Hematopoietic multipotent progenitor cell treated with erythropoietin and hydrocortisone succinate and interleukin-3 and kit ligand, for 8 days (in vitro differentiated cells): ENCODE results near the gene HES5.

ENCODE experiments used
- DNase-seq: peaks from one replicate; pipeline ENCODE4 v3.0.0-alpha.2; 2015

The HES5 gene

DNA sequence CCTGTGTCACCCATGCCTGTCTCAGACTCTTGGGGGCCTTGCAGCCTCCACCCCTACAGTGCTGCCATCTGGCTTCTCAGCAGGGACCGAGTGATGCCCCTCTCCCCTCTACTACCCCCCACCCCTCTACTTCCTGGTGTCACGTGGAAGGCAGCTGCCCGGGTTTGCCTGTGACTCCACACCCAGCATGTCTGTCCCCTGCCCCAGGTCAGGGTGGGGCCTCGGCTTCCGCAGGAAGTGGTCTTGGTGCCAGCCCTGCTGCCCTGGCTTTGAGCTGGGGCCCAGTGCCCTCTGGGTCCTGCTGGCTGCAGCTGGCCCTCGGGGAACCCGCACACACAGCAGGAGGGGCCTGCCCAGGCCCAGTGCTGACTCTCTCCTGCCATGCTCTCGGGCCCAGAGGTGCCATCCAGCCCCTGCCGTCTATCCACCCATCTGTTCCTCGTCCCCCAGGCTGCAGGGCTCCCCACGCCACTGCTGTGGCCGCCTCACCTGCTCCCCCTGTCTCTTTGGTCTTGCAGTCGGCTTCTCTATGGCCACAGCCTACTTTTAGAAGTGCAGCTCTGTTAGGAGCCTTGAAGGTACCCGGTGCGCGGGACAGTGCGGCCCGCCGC lies 30.0 kb downstream of the HES5 start:
- DNase-seq: no peak

DNA sequence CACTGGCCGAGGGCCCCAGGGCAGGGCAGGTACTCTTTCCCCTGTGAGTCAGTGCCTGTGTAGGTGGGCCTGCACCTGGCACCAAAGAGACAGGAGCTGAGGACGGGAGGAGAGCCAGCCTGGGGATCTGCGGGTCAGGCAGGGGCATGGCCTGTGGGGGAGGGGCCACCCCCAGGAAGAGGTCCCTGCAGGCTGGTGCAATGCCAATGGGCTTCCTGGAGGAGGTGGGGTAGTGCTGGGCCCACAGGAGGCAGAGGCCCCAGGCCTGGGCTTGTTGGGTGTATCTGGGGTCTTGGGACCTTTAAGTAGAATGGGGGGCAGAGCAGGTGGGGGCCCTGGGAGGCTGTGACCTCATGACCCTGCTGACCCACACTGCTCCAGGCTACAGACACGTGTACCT lies 30.8 kb downstream of the HES5 start:
- no peak for DNase-seq

DNA sequence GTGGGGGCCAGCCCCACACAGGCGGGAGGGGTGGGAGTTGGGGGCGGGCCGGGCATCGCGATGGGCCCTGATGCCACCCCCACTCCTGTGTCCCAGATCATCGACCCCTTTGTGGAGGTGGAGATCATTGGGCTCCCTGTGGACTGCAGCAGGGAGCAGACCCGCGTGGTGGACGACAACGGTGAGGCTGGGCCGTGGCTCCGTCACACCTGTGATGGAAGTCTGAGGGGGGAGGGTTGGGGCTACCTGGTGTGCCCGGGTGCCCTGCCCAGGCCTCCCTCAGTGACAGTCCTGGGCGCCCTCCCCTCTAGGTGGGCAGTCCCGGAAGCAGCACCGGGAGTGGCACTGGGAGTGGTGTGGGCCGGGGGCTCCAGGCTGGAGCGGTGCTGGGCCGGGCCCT lies 31.4 kb downstream of the HES5 start:
- no peak for DNase-seq

- no peak for DNase-seq
These were observed 32.2 kb downstream of the HES5 start for GRCh38 chr1:2497891-2498290.

DNA sequence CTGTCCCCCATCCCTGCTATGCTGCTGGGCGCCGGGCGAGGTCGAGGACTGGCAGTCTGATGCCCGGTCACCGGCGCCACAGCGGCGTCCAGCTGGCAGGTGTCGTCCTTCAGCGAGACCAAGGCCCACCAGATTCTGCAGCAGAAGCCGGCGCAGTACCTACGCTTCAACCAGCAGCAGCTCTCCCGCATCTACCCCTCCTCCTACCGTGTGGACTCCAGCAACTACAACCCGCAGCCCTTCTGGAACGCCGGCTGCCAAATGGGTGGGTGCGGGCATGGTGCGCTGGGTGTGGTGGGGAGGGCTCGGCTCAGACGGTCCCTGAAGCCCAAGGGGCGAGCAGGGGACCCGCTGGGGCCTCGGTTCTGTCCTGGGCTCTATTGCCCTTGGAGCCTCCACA lies 33.3 kb downstream of the HES5 start:
- DNase-seq: no peak

- no peak for DNase-seq
These were observed 33.9 kb downstream of the HES5 start for GRCh38 chr1:2496087-2496622.

DNA sequence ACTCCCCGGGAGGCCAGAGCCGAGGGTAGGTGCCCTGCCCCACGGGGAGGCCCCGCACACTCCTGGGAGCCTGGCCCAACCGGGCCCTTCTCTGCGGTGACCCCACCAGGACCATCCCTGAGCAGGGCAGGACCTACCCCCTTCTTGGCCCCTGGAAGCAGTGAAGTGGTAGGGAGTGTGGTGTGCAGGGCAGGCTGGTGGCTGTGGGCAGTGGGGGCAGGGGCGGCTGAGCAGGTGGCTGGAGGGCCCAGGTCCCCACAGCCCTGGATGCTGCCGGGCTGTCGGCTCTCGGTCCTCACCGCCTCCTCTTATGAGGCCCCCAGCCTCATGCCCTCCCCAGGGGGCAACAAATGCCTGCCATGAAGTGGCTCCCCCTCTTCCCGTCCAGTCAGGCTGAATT lies 34.5 kb downstream of the HES5 start:
- no peak for DNase-seq

- DNase-seq: no peak
These were observed 35.0 kb downstream of the HES5 start for GRCh38 chr1:2495026-2495425.

- DNase-seq: no peak
These were observed 35.8 kb downstream of the HES5 start for GRCh38 chr1:2494323-2494693.

DNA sequence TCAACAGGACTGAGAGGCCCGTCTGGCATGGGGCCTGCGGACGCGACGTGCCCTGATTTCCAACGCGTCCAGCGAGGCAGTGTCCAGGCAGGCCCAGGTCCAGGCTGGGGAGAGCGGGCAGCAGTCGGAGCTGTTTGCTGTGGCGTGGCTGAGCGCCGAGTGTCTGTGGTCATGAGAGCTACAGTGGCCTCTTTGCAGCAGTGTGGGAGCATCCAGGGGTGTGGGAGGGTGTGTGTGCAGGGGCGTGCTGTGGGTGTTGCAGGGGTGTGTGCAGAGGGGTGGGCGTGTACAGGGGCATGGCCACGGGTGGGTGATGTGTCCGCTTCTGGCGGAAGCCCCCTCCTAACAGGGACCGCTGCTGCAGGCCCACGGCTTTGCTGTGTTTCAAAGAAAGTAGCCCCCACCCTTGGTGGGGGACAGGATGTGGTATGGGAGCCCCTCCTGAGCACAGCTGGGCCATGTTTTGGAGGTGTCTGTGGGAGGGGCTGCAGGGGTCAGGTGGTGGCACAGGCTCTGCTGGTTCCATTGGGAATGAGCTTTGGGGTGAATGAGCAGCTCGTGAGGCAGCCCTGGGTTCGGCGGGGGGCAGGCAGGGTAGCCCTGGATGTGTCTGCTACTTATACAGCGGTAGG lies 36.3 kb downstream of the HES5 start:
- DNase-seq: no peak

- no peak for DNase-seq
These were observed 36.8 kb downstream of the HES5 start for GRCh38 chr1:2493218-2493617.

DNA sequence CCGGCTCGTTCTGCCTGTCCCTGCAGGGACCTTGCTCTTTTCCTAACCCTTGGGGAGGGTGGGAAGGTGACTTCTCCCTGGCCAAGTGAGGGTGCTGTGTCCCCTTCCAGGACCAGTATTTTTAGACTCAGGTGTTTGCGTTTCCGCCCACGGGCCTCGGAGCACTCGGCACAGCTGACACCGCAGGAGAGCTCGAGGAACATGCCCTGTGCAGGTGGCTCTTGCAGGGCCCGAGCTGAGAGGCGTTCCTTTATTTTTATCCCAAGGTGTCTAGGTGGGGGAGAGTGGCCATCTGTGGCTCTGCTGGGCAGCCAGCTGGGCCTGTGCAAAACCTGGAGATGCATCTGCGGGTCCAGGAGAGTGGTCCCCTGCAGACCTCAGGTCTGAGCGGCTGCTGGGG lies 38.0 kb downstream of the HES5 start:
- DNase-seq: no peak

GRCh38 chr1:2489615-2490014 lies 40.4 kb downstream of the HES5 start:
- DNase-seq: no peak

DNA sequence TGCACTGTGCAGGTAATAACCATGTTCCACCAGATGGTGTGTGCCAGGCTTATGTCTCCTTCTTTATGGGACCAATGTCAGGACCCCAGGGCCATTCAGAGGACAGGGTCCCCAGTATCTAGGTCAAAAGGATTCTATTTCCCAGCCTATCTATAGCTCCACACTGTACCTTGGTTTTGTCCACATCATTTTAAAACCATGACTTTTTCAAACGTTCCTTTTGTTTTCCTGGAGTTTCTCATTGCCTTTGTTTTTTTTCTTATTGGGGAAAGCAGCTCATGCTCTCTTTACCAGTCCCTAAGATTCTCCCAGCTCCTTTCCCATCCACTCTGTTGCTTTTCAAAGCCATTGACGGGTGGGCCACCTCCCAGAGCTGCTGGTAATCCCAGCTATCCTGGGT lies 41.4 kb downstream of the HES5 start:
- no peak for DNase-seq

GRCh38 chr1:2486558-2486957 lies 43.5 kb downstream of the HES5 start:
- DNase-seq: no peak

GRCh38 chr1:2486041-2486440 lies 44.0 kb downstream of the HES5 start:
- DNase-seq: no peak

GRCh38 chr1:2483970-2484369 lies 46.1 kb downstream of the HES5 start:
- DNase-seq: no peak

GRCh38 chr1:2483026-2483425 lies 47.0 kb downstream of the HES5 start:
- DNase-seq: no peak

GRCh38 chr1:2482588-2482987 lies 47.5 kb downstream of the HES5 start:
- DNase-seq: no peak

- DNase-seq: peak; percentile 9
These were observed 48.2 kb downstream of the HES5 start for GRCh38 chr1:2481885-2482284.

DNA sequence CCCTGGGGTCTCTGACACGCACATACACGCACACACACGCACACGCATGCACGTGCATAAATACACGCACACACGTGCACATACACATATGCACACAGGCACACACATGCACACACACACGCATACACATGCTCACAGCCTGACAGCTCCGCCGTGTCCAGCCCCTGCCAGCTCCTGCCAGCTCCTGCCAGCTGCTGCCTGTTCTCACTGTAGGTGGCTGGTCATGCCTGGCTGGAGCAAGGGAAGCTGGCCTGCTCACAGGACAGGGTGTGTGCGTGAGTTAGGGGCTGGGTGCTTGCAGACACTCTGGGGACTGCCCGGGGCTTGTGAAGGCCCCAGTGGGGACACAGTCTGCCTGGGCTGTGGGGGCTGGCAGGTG lies 49.1 kb downstream of the HES5 start:
- no peak for DNase-seq

DNA sequence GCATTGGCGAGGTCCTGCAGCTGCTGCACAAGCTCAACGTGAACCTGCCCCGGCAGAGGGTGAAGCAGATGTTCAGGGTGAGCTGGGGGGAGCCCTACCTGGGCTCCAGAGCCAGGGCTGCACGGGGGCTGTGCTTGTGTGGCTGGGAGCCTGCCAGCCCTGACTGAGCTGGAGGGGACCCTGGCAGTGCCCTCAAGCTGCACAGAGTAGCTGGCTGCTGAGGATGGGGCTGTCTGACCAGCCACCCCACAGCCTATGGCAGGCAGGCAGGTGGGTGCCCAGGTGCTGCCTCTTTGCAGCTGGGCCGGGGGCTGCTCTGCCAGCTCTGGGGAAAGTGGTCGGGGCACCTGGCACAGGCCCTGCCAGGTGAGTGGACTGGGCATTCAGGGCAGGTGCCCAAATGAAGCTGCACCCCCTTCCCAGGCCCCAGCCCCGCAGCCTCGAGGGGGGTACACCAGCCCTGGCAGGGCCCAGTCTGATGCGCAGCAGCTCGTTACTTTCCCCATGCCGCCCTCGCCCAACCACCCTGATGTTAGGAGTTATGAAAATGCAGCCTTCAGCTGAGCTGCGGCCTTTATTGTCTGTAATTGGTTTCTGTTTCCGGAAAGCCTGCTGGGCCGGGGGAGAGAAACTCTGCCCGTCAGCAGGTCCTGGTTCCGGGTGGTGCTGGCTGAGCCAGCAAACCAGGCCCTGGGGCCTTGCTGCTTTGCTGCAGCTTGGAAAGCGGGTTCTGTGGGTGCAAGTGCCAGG lies 49.7 kb downstream of the HES5 start:
- DNase-seq: no peak

DNA sequence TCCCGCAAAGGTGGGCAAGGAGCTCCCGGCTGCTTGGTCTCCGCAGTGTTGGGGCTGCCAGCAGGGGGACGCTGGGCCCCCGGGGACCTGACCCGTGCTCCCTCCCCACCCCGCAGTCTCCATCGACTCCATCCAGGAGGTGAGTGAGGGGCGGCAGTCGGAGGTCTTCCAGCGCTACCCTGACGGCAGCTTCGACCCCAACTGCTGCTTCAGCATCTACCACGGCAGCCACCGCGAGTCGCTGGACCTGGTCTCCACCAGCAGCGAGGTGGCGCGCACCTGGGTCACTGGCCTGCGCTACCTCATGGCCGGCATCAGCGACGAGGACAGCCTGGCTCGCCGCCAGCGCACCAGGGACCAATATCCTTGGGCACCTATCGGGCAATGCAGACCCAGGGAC lies 50.4 kb downstream of the HES5 start:
- DNase-seq: no peak

DNA sequence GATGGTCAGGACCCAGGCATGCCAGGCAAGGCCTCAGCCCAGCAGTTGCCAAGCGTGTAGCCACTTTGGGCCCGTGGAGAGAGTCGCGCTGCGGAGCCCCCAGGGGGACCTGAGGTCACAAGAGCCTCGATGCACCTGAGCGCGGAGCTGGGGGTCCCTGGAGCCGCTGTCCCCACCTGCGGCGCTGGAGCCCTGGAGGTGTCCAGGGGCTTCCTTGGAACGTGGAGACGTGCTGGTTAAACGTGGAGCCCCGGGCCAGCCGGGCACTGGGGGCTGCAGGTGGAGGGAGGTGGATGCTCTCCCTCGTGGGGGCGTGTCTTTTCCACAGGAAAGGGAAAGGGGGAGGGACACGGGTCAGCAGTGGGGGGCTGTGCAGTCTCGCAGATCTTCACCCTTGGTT lies 50.9 kb downstream of the HES5 start:
- no peak for DNase-seq
